Measurements from ENCODE around the gene CXCR1.
A peak's percentile ranks its signal among the peaks of the same experiment; 100 is the strongest.

CXCR1 gene

DNA sequence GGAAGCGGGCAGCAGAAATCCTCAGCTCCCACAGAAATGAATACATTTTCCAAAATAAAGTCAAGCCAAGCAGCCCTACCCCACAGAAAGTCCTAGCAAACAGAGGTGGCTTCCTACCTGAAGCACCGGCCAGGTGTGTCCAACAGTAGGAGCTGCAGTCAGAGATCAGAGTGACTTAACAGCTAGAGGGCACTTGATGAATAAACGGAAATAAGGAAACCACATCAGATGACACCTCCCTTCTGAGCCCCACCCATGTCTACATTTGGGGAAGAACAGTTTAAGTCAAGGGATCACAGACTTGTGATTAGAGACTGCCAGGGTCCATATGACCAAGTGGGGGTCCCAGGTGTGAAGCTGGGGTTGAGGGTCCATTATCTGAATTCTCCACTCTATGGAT lies at the start of gene CXCR1:
Gene CXCR1, minus strand, starts transcription at position 172 of the 400 bp plus-strand sequence. CDS start 1,751 bp downstream, outside the sequence.
- H3K4me3 ChIP-seq (ENCODE audit: low read length) = no peak within 1 kb of the TSS
- TF ChIP-seq, protein P1, sequence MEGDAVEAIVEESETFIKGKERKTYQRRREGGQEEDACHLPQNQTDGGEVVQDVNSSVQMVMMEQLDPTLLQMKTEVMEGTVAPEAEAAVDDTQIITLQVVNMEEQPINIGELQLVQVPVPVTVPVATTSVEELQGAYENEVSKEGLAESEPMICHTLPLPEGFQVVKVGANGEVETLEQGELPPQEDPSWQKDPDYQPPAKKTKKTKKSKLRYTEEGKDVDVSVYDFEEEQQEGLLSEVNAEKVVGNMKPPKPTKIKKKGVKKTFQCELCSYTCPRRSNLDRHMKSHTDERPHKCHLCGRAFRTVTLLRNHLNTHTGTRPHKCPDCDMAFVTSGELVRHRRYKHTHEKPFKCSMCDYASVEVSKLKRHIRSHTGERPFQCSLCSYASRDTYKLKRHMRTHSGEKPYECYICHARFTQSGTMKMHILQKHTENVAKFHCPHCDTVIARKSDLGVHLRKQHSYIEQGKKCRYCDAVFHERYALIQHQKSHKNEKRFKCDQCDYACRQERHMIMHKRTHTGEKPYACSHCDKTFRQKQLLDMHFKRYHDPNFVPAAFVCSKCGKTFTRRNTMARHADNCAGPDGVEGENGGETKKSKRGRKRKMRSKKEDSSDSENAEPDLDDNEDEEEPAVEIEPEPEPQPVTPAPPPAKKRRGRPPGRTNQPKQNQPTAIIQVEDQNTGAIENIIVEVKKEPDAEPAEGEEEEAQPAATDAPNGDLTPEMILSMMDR (conservative IDR thresholded peaks at IDR 0.05; ENCODE audit: low read length) = no peak
- no peak for DNase-seq (ENCODE audit: low read depth)

DNA sequence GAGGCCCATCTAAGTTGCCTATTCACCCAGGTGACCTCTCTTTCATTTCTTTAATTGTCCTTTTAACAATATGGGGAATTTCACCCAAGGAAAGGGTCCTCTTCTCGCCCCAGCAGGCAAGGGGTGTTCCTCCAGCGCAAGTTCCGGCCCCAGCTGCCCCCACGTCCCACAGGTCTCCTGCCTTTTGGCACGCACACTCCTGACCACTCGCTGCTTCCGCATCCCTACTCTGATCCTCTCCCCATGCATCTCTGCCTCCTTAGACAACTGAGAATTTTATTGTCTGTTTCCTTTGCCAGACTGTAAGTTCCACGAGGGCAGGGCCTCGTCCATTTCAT lies 49.5 kb upstream of the CXCR1 start:
- DNase-seq (ENCODE audit: low read depth) = no peak
- H3K4me3 ChIP-seq (ENCODE audit: low read length) = peak overlapping the region; percentile 96
- TF ChIP-seq, protein P1 (conservative IDR thresholded peaks at IDR 0.05; ENCODE audit: low read length) = no peak

DNA sequence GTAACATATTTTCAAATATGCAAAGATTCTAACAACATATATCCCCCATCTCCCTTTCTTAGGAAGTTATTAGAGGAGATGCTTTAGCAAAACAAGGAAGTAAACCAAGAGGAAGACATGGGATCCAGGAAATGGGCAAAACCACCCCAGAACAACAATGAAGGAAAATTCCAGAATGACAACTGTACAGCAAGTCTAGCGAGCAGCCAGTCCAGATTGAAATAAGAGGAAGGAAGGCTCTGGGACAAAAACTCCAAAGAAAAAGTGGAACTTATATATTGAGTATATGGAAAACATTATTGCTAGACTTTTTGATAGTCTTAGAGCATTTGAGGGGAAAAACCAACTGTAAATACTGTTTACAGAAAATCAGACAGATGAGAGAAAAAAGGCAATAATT lies 47.4 kb upstream of the CXCR1 start:
- no peak for DNase-seq (ENCODE audit: low read depth)
- TF ChIP-seq, protein P1 (conservative IDR thresholded peaks at IDR 0.05; ENCODE audit: low read length) = no peak
- no peak overlapping the region for H3K4me3 ChIP-seq (ENCODE audit: low read length)

- H3K4me3 ChIP-seq (ENCODE audit: low read length) = no peak overlapping the region
- DNase-seq (ENCODE audit: low read depth) = no peak
- TF ChIP-seq, protein P1 (conservative IDR thresholded peaks at IDR 0.05; ENCODE audit: low read length) = no peak
Measured at GRCh38 chr2:218209078-218209477, 42.3 kb upstream of the CXCR1 start.

DNA sequence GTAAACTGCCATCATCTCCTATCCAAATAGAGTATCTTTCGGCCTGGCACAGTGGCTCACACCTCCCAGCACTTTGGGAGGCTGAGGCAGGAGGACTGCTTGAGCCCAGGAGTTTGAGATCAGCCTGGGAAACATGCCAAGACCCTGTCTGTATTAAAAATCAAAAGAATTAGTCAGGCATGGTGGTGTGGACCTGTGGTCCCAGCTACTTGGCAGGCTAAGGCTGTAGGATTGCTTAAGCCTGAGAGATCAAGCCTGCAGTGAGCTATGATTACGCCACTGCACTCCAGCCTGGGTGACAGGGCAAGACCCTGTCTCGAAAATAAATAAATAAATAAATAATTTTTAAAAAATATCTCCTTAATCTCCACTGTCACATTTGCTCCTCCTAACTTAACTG lies 35.5 kb upstream of the CXCR1 start:
- H3K4me3 ChIP-seq (ENCODE audit: low read length) = no peak overlapping the region
- TF ChIP-seq, protein P1 (conservative IDR thresholded peaks at IDR 0.05; ENCODE audit: low read length) = no peak
- peak; percentile 17 for DNase-seq (ENCODE audit: low read depth)

DNA sequence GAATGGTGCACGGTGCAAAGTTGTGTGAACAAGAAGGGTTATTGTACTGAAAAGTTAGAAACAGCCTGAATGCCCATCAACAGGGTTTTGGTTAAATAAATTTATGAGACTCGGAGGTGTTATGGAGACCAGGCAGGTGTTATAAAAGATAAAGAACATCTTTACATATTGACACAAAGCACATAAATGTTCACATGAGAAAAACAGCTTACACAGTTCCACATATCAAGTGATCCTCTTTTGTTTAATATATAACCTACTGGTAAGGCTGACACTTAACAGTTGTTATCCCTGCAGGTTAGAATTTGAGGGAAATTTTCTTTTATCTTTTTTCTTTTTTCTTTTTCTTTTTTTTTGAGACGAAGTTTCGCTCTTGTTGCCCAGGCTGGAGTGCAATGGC lies 30.2 kb upstream of the CXCR1 start:
- TF ChIP-seq, protein P1 (conservative IDR thresholded peaks at IDR 0.05; ENCODE audit: low read length) = no peak
- H3K4me3 ChIP-seq (ENCODE audit: low read length) = no peak overlapping the region

DNA sequence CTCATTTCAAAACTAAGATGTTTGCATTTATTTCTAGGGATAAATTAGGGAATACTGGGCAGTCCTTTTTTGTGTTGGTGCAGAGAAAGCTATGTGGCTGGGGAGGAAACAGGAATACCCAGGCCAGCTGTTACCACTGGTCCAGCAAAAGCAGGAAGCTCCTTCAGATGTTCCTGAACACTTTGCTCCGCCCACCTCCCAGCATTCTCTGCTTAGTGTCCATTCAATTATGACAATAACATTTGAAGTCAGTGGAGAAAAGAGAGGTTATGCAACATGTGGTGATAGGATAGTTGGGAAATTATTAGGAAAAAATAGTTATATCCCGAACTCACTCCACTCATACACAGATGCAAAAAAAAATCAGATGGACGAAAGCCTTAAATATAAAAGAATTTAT lies 28.1 kb upstream of the CXCR1 start:
- no peak for DNase-seq (ENCODE audit: low read depth)
- TF ChIP-seq, protein P1 (conservative IDR thresholded peaks at IDR 0.05; ENCODE audit: low read length) = no peak
- H3K4me3 ChIP-seq (ENCODE audit: low read length) = no peak overlapping the region

More for the DNA sequence above, 30.2 kb upstream of the CXCR1 start:
- DNase-seq (ENCODE audit: low read depth) = no peak
